Muscle layer of duodenum (tissue), 2 donors: Measurements from ENCODE around the gene RMND5A.

Experiments
- H3K27ac ChIP-seq: one replicate; pipeline ENCODE4 v1.7.0; 2013; ENCODE audit warnings: mild to moderate bottlenecking, low read length
- H3K27me3 ChIP-seq: one replicate; pipeline ENCODE4 v1.7.0; 2013; ENCODE audit warnings: low read depth, mild to moderate bottlenecking, control low read depth, low read length
- H3K36me3 ChIP-seq, 2 donors: one replicate each; pipeline ENCODE4 v1.7.0; 2013; ENCODE audit warnings: low read length in 2 of 2, control low read depth in 1 of 2, mild to moderate bottlenecking in 1 of 2; ENCODE audit not compliant: insufficient read depth in 2 of 2, control insufficient read depth in 1 of 2
- H3K4me1 ChIP-seq, 2 donors: one replicate each; pipeline ENCODE4 v1.7.0; 2013; ENCODE audit warnings: low read length in 2 of 2, mild to moderate bottlenecking in 2 of 2, control low read depth in 1 of 2, moderate library complexity in 1 of 2; ENCODE audit not compliant: insufficient read depth in 2 of 2, control insufficient read depth in 1 of 2
- H3K4me3 ChIP-seq, 2 donors: one replicate each; pipeline ENCODE4 v1.7.0; 2013; ENCODE audit warnings: low read length in 2 of 2, low read depth in 1 of 2, mild to moderate bottlenecking in 1 of 2
- H3K9me3 ChIP-seq, 2 donors: one replicate each; pipeline ENCODE4 v1.7.0; 2013; ENCODE audit warnings: low read length in 2 of 2, control low read depth in 1 of 2, mild to moderate bottlenecking in 1 of 2; ENCODE audit not compliant: control insufficient read depth in 1 of 2
- donor health status: healthy.

Gene RMND5A

DNA sequence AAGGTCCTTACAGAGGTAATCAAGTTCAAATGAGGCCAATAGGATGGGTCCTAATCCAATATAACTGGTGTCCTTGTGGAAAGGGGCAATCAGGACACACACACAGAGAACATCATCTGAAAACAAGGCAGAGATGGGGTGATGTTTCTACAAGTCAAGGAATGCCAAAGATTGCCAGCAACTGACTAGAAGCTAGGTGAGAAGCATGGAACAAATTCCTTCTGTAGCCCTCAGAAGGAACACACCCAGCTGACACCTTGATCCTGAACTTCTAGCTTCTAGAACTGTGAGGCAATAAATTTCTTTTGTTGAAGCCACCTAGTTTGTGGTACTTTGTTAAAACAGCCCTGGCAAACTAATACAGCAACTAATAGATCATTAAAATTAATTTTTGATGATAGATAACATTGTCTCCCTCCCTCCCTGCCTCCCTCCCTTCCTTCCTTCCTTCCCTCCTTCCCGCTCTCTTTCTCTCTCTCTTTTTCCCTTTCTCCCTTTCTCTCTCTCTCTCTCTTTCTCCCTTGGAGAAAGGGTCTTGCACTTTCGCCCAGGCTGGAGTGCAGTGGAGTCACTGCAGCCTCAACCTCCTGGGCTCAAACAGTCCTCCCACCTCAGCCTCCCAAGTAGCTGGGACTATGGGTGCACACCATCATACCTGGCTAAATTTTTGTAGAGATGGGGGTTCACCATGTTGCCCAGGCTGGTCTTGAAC, 80.9 kb downstream of the RMND5A start:
- H3K27me3 ChIP-seq = no peaks in the 10 kb centered on the region
- no peak overlapping the region for H3K27ac ChIP-seq
- no peaks in the 10 kb centered on the region for H3K4me1 ChIP-seq
- H3K36me3 ChIP-seq = no peaks in the 10 kb centered on the region
- H3K4me3 ChIP-seq = no peak overlapping the region
- peaks cover 13 to 15% of the 10 kb centered on the region in 2 donors for H3K9me3 ChIP-seq

DNA sequence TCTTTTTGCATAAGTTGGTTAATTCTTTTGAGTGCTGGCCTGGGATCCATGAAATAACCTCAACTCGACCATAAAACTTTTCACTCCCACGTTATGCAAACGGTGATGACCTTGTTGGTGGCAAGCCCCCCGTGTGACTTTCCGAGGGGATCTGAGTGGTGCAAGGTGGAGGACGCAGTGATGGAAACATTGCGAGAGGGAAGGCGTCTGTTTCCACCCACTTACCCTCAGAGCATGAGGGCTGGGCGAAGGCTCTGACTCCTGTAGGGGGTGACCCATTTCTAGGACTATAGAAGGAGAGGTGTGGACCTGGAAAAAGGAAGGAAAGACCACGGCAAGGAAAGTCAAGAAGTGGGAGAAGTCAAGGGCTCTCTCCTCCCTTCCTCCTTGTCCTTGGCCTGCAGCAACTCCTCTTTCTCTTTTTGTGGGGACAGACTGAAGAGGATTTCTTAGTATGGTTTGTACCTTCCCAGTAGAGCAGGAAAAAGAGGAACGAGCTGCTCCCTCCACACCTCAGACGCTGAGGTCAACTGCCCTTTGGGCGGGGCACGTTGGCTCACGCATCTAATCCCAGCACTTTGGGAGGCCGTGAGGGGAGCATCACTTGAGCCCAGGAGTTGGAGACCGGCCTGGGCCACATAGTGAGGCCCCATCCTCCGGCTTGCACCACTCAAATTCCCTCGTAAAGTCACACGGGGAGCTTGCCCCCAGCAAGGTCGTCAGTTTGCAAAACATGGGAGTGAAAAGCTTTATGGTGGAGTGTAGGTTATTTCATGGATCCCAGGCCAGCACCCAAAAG, 86.2 kb downstream of the RMND5A start:
- peaks cover 18% of the 10 kb centered on the region for H3K27me3 ChIP-seq
- H3K9me3 ChIP-seq = no peaks in the 10 kb centered on the region
- H3K36me3 ChIP-seq = no peaks in the 10 kb centered on the region
- H3K4me3 ChIP-seq = no peak overlapping the region
- peaks cover 4 to 23% of the 10 kb centered on the region in 2 donors for H3K4me1 ChIP-seq
- H3K27ac ChIP-seq = no peak overlapping the region

DNA sequence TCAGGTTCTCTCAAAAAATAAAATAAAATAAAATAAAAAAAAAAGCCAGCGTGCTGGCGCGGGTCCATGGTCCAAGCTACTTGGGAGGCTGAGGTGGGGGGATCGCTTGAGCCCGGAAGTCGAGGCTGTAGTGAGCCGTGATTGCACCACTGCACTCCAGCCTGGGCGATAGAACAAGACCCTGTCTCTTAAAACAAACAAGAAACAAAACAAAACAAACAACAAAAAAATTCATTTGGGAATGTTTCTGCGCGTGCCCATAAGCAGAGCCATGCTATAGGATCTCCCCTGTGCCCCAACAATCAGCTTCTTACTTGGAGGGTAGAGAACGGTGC, 87.0 kb downstream of the RMND5A start:
- Histone ChIP-seq H3K4me3 (peak overlapping the region; percentile 60 to 68), H3K27ac (no peak overlapping the region), H3K36me3 (no peaks in the 10 kb centered on the region), H3K27me3 (peaks cover 21% of the 10 kb centered on the region), H3K9me3 (no peaks in the 10 kb centered on the region), H3K4me1 (peaks cover 4 to 23% of the 10 kb centered on the region in 2 donors)

DNA sequence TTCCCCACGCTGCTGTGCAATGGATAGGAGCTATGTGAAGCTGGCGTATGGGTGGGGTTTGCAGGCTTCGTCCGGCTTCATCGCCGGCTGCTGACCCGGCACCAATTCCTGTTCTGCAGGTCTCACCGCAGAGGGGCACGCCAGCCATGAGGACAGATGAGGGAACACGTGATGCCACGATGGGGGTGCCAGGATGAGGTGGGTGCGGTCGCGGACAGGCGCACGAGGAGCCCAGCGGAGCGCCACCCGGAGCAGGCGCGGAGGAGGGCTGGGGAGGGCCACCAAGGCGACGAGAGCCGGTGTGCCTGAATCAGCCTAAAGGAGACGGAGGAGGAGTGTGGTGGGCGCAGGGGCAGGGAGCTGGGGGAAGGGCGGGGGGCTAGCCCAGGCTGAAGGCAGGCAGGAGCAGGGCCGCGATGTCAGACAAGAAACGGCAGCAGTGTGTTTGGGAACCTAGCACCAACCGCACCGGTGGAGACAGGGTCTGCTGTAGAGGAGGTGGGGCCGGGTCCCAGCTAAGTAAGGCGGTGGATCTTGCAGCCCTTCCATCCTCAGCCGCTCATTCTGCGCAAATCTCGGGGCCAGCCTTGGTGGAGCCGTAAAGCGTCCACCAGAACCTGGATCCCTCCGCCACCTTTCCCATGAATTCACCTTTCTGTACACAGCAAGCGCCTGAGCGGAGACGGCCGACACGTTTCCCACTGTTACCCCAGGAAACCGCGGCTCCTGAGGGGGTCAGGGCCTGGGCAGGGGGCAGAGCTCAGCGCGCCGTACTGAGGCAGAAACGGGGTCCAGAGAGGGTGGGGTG, 87.6 kb downstream of the RMND5A start:
- no peak overlapping the region for H3K27ac ChIP-seq
- peaks cover 4 to 23% of the 10 kb centered on the region in 2 donors for H3K4me1 ChIP-seq
- peaks cover 22% of the 10 kb centered on the region for H3K27me3 ChIP-seq
- no peaks in the 10 kb centered on the region for H3K36me3 ChIP-seq
- peak overlapping the region; percentile 60 to 68 for H3K4me3 ChIP-seq
- no peaks in the 10 kb centered on the region for H3K9me3 ChIP-seq

DNA sequence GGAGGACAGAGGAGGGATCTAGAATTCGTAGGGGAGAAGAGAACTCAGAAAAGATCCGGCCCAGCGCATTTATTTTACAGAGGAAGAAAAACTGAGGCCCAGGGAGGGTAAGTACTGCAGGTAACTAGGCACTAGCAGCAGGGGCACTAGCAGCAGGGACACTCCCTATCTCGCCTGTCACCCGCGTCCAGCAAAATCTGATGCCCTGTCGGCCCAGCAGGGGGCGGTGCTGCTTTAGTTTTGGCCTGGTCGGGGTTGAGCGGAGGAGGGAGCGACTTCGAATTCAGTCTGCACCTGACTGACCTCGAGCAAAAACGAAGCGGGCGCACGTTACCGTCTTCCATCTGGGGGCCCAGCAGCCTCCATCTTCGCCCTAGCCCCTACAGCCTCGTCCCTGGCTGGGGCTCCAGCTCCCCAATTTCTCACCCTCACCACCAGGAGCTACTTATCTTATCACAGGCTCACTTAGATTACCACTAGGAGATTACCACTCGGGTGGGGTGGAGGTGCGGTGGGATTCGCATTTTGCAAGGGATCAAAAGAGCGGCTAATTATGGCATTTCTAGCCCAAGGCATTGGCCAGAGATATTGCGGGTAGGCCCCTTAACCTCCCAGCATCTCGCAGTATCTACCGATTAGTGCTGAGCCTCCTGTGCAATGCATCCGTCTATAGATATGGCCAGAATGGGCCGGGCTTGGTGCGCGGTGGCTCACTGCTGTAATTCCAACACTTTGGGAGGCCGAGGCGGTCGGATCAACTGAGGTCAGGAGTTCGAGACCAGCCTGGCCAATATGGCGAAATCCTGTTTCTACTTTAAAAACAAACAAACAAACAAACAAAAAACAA, 88.4 kb downstream of the RMND5A start:
- H3K4me3 ChIP-seq = peak overlapping the region; percentile 60 to 68
- peaks cover 22% of the 10 kb centered on the region for H3K27me3 ChIP-seq
- no peaks in the 10 kb centered on the region for H3K9me3 ChIP-seq
- H3K27ac ChIP-seq = no peak overlapping the region
- no peaks in the 10 kb centered on the region for H3K36me3 ChIP-seq
- H3K4me1 ChIP-seq = peaks cover 4 to 23% of the 10 kb centered on the region in 2 donors

DNA sequence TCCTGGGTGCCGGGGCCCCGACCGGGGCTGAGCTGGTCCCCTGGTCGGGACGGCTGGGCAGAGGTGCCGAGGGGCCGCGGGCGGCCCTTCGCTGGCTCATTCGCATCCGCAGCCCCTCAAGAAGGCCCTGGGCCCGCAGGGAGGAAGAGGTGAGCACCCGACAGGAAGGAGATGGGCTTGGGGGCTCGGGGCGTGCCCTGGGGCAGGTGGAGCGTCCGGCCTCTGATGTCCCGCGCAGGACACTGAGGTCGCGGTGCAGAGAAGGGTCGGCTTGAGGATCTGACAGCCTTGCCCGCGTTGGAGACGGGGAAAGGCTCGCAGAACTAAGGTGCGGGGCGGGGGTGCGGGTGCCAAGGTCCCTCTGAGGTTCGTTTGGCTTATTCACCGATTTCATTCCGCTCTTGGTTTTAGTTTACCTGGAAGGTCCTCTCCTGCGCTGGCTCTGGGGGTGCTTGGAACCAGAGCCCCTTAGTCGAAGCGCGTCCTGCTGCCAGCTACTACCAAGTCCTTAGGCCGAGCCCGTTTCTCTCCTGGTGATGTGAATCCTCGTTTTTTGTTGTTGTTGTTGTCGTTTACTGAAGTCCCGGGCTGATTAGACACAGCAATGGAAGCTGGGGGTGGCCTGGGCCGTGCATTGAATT, 89.5 kb downstream of the RMND5A start:
- peaks cover 22% of the 10 kb centered on the region for H3K27me3 ChIP-seq
- H3K36me3 ChIP-seq = no peaks in the 10 kb centered on the region
- H3K4me3 ChIP-seq = peak overlapping the region in 1 of 2 donors; percentile 19

DNA sequence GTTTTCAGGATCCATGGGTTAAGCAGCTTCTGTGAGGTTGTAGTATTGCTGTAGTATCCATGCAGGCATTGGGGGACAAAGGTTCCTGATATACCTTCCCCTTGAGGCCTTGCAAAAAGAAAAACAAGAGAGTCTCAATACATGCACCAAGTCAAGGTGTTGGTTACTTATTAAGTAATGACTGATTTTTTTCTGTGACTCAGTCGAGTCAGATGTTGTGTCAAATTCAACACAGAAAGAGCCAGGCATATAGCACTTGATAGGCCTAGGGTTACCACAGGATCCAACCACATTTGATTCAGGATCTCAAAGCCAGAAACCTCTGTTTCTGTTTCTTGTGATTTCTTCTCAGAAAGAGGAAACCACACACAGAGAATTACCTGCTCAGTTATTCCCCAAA, 95.5 kb downstream of the RMND5A start:
- H3K9me3 ChIP-seq = no peaks in the 10 kb centered on the region
- peaks cover 5% of the 10 kb centered on the region for H3K27me3 ChIP-seq
- H3K4me1 ChIP-seq = no peaks in the 10 kb centered on the region
- no peak overlapping the region for H3K4me3 ChIP-seq
- no peaks in the 10 kb centered on the region for H3K36me3 ChIP-seq
- H3K27ac ChIP-seq = no peak overlapping the region

More for the DNA sequence above, 89.5 kb downstream of the RMND5A start:
- Histone ChIP-seq H3K9me3 (no peaks in the 10 kb centered on the region), H3K27ac (no peak overlapping the region), H3K4me1 (peaks cover 4 to 23% of the 10 kb centered on the region in 2 donors)

DNA sequence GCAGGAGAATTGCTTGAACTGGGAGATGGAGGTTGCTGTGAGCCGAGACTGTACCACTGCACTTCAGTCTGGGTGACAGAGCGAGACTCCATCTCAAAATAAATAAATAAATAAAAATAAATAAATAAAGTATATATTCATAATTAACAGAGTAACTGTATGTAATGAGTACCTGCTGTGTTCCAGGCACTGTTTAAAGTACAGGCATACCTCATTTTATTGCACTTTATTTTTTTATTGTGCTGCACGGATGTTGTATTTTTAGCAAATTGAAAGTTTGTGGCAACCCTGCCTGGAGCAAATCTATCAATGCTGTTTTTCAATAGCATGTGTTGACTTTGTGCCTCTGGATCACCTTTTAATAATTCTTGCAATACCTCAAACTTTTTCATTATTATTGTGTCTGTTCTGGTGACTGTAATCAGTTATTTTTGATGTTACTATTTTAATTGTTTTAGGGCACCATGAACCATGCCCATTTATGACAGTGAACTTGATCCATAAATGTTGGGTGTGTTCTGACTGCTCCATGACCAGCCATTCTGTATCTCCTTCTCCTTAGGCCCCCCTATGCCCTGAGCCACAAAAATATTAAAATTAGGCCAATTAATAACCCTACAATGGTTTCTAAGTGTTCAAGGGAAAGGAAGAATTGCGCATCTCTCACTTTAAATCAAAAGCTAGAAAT, 98.2 kb downstream of the RMND5A start:
- Histone ChIP-seq H3K27ac (no peak overlapping the region), H3K4me1 (no peaks in the 10 kb centered on the region), H3K9me3 (peaks cover 0 to 4% of the 10 kb centered on the region in 2 donors), H3K36me3 (no peaks in the 10 kb centered on the region), H3K4me3 (no peak overlapping the region), H3K27me3 (no peaks in the 10 kb centered on the region)

DNA sequence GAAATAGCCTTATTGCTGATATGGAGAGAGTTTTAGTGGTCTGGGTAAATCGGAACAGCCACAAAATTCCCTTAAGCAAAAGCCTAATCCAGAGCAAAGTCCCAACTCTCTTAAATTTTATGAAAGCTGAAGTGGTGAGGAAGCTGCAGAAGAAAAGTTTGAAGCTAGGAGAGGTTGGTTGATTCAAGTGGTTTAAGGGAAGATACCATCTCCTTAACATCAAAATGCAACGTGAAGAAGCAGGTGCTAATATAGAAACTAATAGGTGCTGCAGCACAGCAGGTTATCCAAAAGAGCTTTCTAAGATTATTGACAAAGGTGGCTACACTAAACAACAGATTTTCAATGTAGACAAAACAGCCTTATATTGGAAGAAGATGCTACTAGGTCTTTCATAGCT, 98.9 kb downstream of the RMND5A start:
- no peak overlapping the region for H3K4me3 ChIP-seq

DNA sequence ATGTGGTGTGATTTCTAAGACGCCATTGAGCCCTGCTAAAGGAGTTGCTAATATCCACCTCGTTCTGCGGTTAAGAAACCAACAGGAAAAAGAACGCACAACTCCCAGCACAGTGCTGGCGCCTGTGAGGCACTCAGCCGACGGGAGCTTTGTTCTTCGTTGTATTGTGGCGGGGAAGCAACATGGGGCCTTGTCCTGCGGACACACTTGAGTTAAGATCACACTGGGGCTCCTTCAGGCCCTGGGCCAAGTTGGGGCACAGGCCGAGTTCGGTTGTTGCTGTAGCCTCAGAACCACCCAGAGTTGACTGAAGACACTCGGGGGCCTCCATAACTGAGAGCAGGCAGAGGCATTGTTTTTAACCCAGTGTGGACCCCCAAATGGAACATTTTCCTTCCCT, 101.2 kb downstream of the RMND5A start:
- Histone ChIP-seq H3K4me1 (no peaks in the 10 kb centered on the region), H3K27ac (no peak overlapping the region), H3K36me3 (no peaks in the 10 kb centered on the region), H3K9me3 (peaks cover 0 to 4% of the 10 kb centered on the region in 2 donors), H3K4me3 (no peak overlapping the region), H3K27me3 (no peaks in the 10 kb centered on the region)

More for the DNA sequence above, 98.9 kb downstream of the RMND5A start:
- no peaks in the 10 kb centered on the region for H3K27me3 ChIP-seq
- no peaks in the 10 kb centered on the region for H3K4me1 ChIP-seq
- H3K9me3 ChIP-seq = peaks cover 0 to 4% of the 10 kb centered on the region in 2 donors
- no peak overlapping the region for H3K27ac ChIP-seq
- no peaks in the 10 kb centered on the region for H3K36me3 ChIP-seq
